Coronary artery (tissue), 2 donors: ENCODE results near the gene TENT5A.

Source experiments
- DNase-seq: peaks from one replicate; pipeline ENCODE4 v3.0.0-alpha.2; 2017; ENCODE audit warnings: low spot score
- H3K27ac ChIP-seq, 2 donors: fragments of 200-600 bp; sonication (generic); one replicate each; pipeline ENCODE4 v1.5.1; 2016 to 2019
- H3K4me3 ChIP-seq: fragments of 200-600 bp; sonication (generic); 2 replicates; pipeline ENCODE4 v1.5.1; 2016; ENCODE audit warnings: mild to moderate bottlenecking, moderate library complexity
- TF ChIP-seq, protein P1 (sequence below): fragments of 200-600 bp; sonication (generic); IDR thresholded peaks from one replicate; pipeline ENCODE4 v1.5.1; 2019; ENCODE audit warnings: antibody characterized with exemption

The TENT5A gene

DNA sequence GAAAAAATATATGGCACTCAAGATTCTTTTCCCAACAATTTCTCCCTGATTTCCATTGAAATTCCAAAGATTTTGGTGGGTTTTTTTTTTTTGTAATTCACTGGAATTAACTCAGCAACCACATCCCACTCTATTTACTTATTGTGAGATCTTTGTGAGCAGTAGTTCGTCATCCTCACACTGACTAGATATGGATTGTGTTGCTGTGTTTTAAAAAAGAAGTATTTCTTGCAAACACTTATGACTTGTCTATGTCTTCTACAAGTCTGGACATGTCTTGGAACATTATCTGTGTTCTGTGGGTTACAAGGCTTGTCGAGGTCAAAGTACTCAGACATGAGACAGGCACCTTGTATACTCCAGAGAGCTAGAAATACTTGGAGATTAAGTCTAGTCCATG, 7.3 kb upstream of the TENT5A start:
- DNase-seq: no peak
- TF ChIP-seq, protein P1, sequence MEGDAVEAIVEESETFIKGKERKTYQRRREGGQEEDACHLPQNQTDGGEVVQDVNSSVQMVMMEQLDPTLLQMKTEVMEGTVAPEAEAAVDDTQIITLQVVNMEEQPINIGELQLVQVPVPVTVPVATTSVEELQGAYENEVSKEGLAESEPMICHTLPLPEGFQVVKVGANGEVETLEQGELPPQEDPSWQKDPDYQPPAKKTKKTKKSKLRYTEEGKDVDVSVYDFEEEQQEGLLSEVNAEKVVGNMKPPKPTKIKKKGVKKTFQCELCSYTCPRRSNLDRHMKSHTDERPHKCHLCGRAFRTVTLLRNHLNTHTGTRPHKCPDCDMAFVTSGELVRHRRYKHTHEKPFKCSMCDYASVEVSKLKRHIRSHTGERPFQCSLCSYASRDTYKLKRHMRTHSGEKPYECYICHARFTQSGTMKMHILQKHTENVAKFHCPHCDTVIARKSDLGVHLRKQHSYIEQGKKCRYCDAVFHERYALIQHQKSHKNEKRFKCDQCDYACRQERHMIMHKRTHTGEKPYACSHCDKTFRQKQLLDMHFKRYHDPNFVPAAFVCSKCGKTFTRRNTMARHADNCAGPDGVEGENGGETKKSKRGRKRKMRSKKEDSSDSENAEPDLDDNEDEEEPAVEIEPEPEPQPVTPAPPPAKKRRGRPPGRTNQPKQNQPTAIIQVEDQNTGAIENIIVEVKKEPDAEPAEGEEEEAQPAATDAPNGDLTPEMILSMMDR: no peak
- Histone ChIP-seq H3K27ac (no peak overlapping the region), H3K4me3 (no peak overlapping the region)

DNA sequence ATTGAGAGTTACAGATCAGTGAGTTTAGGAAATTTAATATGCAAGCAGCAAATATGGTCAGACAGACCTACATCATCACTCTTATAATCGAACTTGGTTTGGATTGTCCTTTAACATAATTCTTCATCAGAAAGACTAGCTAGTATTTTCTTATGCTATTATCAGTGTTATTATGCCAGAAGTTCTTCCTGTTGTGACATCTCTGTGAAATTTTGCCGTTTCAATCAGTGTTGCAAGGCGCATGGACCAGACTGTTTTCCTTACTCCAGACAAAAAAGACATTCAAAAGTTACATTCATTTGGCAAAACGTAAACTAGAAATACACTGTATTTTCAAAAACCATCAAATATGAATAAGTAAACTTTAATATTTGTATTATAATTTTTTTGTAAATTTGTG, 5.7 kb upstream of the TENT5A start:
- TF ChIP-seq, protein P1: no peak
- no peak for DNase-seq
- H3K4me3 ChIP-seq: no peak overlapping the region

DNA sequence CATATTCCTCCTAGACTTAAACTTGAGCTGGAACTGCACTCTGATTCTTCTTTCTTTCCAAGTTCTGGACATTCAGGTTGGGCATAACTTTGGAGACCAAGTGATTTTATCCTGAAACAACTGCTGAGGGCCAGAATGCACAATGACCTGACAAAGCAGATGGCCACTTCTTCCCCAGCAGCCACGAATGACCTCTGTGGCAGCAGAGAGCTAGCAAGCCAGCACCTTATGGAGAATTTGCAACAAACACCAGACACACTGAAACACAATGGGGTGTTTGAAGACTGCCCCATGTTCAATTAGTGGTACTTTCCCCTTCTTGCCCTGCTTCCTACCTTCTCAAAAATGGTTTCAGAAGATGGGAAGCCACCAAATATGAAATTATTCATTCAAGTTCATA, 4.2 kb upstream of the TENT5A start:
- TF ChIP-seq, protein P1: no peak
- no peak for DNase-seq

More for the DNA sequence above, 5.7 kb upstream of the TENT5A start:
- no peak overlapping the region for H3K27ac ChIP-seq

DNA sequence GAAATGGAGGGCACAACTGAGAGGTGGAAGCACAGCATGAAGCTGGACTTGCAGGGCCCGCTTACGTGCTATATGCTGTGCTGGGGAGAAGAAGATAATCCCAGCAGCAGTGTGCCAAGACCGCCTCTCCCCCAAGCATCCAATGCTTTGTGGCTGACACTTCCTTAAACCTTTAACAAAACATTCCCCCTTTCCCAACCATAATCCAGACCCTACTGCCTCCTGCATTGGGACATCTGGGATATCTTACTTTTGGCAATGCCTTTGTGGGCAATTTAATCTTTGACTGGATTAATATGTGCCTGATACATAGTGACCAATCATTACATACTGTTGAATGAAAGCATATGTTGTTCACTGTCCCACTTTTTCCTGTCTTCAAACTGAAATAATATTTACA, 3.1 kb upstream of the TENT5A start:
- H3K4me3 ChIP-seq: no peak overlapping the region
- H3K27ac ChIP-seq: no peak overlapping the region
- TF ChIP-seq, protein P1: no peak
- DNase-seq: no peak

More for the DNA sequence above, 4.2 kb upstream of the TENT5A start:
- Histone ChIP-seq H3K4me3 (no peak overlapping the region), H3K27ac (no peak overlapping the region)

DNA sequence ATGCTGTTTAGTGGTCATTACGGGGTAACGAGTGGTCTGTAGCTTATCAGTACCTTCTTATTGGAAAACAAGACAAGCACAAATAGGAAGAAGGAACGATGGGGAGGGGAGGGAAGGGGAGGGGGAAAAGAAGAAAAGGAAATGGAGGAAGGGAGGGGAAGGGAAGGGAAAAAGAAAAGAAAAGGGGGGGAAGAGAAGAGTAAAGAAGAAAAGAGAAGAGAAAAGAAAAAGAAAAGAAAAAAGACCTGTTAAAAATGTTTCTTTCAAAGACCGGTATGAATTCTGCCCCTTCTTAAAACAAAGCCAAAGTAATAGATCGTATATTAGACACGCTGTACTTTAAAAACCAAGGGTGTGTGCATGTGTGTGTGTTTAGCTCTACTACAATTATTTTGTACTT, 2.4 kb upstream of the TENT5A start:
- TF ChIP-seq, protein P1: no peak
- H3K27ac ChIP-seq: no peak overlapping the region

DNA sequence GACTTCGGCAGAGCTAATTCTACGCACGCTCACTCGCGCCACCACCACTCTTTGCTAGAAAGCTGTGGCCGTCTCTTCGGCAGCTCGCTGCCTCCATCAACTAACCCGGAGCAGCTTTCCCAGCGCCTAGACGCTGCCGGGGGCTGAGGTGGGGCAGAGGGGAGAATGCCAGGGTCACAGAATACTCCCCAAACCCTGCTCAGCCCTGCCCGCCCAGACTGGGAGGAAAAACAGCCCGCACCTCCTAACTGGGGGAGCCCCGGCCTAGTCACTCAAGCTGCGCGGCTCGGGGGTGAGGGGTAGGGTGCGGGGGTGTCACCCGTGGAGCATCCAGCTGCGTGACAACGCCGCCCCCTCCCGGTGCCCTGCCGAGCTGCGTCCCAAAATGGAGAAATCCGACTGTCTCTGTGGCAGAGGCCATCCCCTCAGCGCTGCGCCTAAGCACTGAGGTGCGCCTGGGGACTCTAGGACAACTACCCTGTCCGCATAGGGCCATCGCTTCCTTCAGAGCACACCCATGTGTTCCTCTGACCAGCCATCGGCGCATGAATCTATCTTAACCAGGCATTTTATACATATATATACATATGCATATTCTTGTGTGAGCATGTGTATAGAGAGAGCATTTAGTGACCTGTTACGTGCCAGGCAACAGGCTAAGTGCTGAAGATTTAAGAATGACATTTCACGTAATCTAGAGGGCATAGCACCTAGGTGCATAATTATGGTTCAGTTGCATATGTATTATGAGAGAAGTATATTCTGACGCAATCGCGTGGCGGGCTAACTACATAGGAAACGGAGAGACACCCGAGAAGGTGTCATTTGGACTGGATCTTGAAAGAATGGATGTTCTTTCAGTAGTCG, 1.5 kb upstream of the TENT5A start:
- H3K4me3 ChIP-seq: peak overlapping the region; percentile 90
- DNase-seq: peak; percentile 91
- peak overlapping the region; percentile 94 to 98 for H3K27ac ChIP-seq
- TF ChIP-seq, protein P1: peak; percentile 71

More for the DNA sequence above, 2.4 kb upstream of the TENT5A start:
- DNase-seq: no peak
- no peak overlapping the region for H3K4me3 ChIP-seq
